GM12892 (cell line): Measurements from ENCODE around the gene AGAP9.
"Not testable (repeated sequence)": the region's sequence is repeated elsewhere in the genome, so short reads cannot be mapped to it uniquely, and the experiment has no call there.

ENCODE experiments used
- POLR2A ChIP-seq: IDR thresholded peaks from 2 replicates; pipeline ENCODE4 v1.6.1; 2011; ENCODE audit warnings: low read depth, low read length, control low read depth
- POLR2AphosphoS5 ChIP-seq: IDR thresholded peaks from 2 replicates; pipeline ENCODE4 v1.6.1; 2011; ENCODE audit warnings: low read depth, low read length, control low read depth

DNA sequence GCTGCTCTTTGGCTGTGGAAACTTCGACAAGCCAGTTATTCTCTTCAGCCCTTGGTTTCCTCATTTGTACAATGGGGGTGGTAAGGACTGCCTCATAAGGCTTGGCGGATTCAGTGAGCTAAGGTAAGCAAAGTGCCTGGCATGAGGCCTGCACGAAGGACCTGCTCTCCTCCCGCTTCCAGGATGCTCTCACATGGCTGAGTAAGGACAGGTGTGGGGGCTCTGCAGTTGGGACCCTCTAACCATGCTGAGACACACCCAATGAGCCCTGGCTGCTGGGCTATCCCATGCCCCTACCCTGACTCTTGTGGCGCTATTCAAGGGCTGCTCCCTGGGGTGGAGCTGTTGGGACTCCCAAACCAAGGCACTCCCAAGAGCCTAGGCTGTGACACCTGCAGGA, 48.3 kb downstream of the AGAP9 start:
- not testable (repeated sequence) for TF ChIP-seq POLR2AphosphoS5, POLR2A
